Left lung (tissue), 10 donors: ENCODE results near the gene CCDC157. TPM values are rescaled to one million over a fixed set of nuclear protein-coding genes. Genes with fewer than 3 reads are reported as not detected.
A peak's percentile ranks its signal among the peaks of the same experiment; 100 is the strongest.

Experiments used
- ATAC-seq: fragments of 200-7000 bp; cut with Tn5 transposase; one replicate; pipeline ENCODE4 v1.9.1; 2020; ENCODE audit warnings: moderate library complexity
- DNase-seq, 4 donors: peaks; one replicate each; pipeline ENCODE4 v3.0.0-alpha.2; 2013 to 2020
- H3K27ac ChIP-seq, 2 donors: fragments of 200-600 bp; sonication (generic) in 1 of 2; one replicate each; pipeline versions ENCODE4 v1.5.0 to v1.8.0; 2020 to 2021
- H3K27me3 ChIP-seq, 2 donors: fragments of 200-600 bp; sonication (generic) in 1 of 2; one replicate each; pipeline versions ENCODE4 v1.5.0 to v1.8.0; 2020 to 2021
- H3K36me3 ChIP-seq, 2 donors: fragments of 200-600 bp; sonication (generic) in 1 of 2; one replicate each; pipeline versions ENCODE4 v1.5.0 to v1.8.0; 2020 to 2021
- H3K4me1 ChIP-seq, 2 donors: fragments of 200-600 bp; one replicate each; pipeline ENCODE4 v1.8.0; 2021
- H3K4me3 ChIP-seq, 2 donors: fragments of 200-600 bp; sonication (generic) in 1 of 2; one replicate each; pipeline versions ENCODE4 v1.5.0 to v1.8.0; 2020 to 2021; ENCODE audit warnings: mild to moderate bottlenecking in 1 of 2
- H3K9me3 ChIP-seq, 2 donors: fragments of 200-600 bp; sonication (generic) in 1 of 2; one replicate each; pipeline versions ENCODE4 v1.5.0 to v1.8.0; 2020 to 2021
- CTCF ChIP-seq, 2 donors: fragments of 200-600 bp; sonication (generic) in 1 of 2; IDR thresholded peaks; one replicate each; pipeline versions ENCODE4 v1.5.0 to v1.8.0; 2021; ENCODE audit warnings: antibody characterized with exemption in 2 of 2
- intact Hi-C, 2 donors: fragments of 100-400 bp; cut with DNase I; formaldehyde crosslinking; loops; one replicate each; pipeline versions ENCODE4 v1.11.2 to v1.14.2; 2022
- polyA plus RNA-seq, 6 donors: library from polyadenylated mRNA; unstranded; fragments of 120-200 nt; gene quantifications; one replicate each; pipeline ENCODE4 v1.2.1, GENCODE V29; 2013; ENCODE audit not compliant: insufficient read length in 6 of 6
- total RNA-seq, 2 donors: library from RNA; stranded (reverse); fragmentation: NEBNext Ultra II Directional; extraction: Animal tissue kit (Norgen Biotek cat#: 25700); gene quantifications; one replicate each; pipeline ENCODE4 v1.2.1, GENCODE V29; 2021
- donor health status: DM: no; HTN: yes; CAD: no.
- donor health status: DM: no; HTN: no; CAD: no.

The CCDC157 gene
- total and polyA plus RNA-seq, 8 donors = 2.8 to 8.1 (median 4.2) TPM

- intact Hi-C loops = loop anchor here (5.0 to 10.0 kb wide), 3 partner anchors 100 to 122 kb away; partner anchors contain the start of genes CASTOR1 (in 2 of the 2) and OSM (in 1 of the 2)
- H3K4me3 ChIP-seq = peak within 1 kb of the TSS; percentile 50 to 51
- H3K27ac ChIP-seq = peak within 1 kb of the TSS in 1 of 2 donors; percentile 26
- ATAC-seq = peak; percentile 97
- DNase-seq = peak; percentile 80 to 97 (median 87)
- H3K27me3 ChIP-seq = no peaks in the 10 kb centered on the region
- H3K9me3 ChIP-seq = no peaks in the 10 kb centered on the region
- peak; percentile 97 for TF ChIP-seq CTCF (IDR thresholded peaks at IDR 0.05)
- H3K36me3 ChIP-seq = peaks cover 0 to 7% of the 10 kb centered on the region in 2 donors
- H3K4me1 ChIP-seq = peaks cover 8 to 16% of the 10 kb centered on the region in 2 donors
Measured at GRCh38 chr22:30386960-30387827, 30.4 kb downstream of the CCDC157 start, which contains the start of gene RNF215. Gene RNF215, minus strand, starts transcription at chr22:30387411. Its CDS starts 98 bp downstream, at chr22:30387313.

GRCh38 chr22:30390974-30391691, 34.3 kb downstream of the CCDC157 start:
- DNase-seq (peak; percentile 24 to 86 (median 72)), ATAC-seq (peak; percentile 72)
- Histone ChIP-seq H3K36me3 (no peaks in the 10 kb centered on the region), H3K4me1 (peaks cover 8 to 17% of the 10 kb centered on the region in 2 donors), H3K27me3 (peaks cover 0 to 11% of the 10 kb centered on the region in 2 donors), H3K27ac (no peak overlapping the region), H3K4me3 (no peak overlapping the region), H3K9me3 (no peaks in the 10 kb centered on the region)
- intact Hi-C loops = loop anchor here in 1 of 2 donors (5.0 kb wide), 1 partner anchor 129 kb away; no protein-coding TSS in a partner anchor
- peak; percentile 81 to 87 for TF ChIP-seq CTCF (IDR thresholded peaks at IDR 0.05)

GRCh38 chr22:30392661-30393321, 36.0 kb downstream of the CCDC157 start:
- Histone ChIP-seq H3K27ac (peak overlapping the region in 1 of 2 donors; percentile 11), H3K4me3 (no peak overlapping the region), H3K4me1 (peaks cover 3 to 20% of the 10 kb centered on the region in 2 donors), H3K27me3 (peaks cover 0 to 28% of the 10 kb centered on the region in 2 donors), H3K36me3 (no peaks in the 10 kb centered on the region), H3K9me3 (no peaks in the 10 kb centered on the region)
- ATAC-seq (peak; percentile 34), DNase-seq (peak in 2 of 4 donors; percentile 21 to 46)
- TF ChIP-seq CTCF (IDR thresholded peaks at IDR 0.05) = no peak
- intact Hi-C loops = loop anchor here in 1 of 2 donors (5.0 kb wide), 1 partner anchor 130 kb away; no protein-coding TSS in a partner anchor

- no peak for DNase-seq
- TF ChIP-seq CTCF (IDR thresholded peaks at IDR 0.05) = no peak
- ATAC-seq = no peak
- no peak overlapping the region for H3K4me3 ChIP-seq
- peaks cover 3 to 24% of the 10 kb centered on the region in 2 donors for H3K4me1 ChIP-seq
- peak overlapping the region in 1 of 2 donors; percentile 11 for H3K27ac ChIP-seq
- no peaks in the 10 kb centered on the region for H3K36me3 ChIP-seq
- intact Hi-C loops = loop anchor here in 1 of 2 donors (5.0 kb wide), 1 partner anchor 131 kb away; no protein-coding TSS in a partner anchor
- H3K27me3 ChIP-seq = peaks cover 0 to 33% of the 10 kb centered on the region in 2 donors
- no peaks in the 10 kb centered on the region for H3K9me3 ChIP-seq
Measured at GRCh38 chr22:30393322-30393680, 36.5 kb downstream of the CCDC157 start.
